GM12801 (cell line): Measurements from ENCODE around the gene MYH2.

Source experiments
- TF ChIP-seq, protein P1 (sequence below): IDR thresholded peaks from one replicate; pipeline ENCODE4 v1.5.1; 2011; ENCODE audit warnings: control low read depth; ENCODE audit not compliant: insufficient read length; ENCODE audit errors: extremely low read depth

The MYH2 gene

DNA sequence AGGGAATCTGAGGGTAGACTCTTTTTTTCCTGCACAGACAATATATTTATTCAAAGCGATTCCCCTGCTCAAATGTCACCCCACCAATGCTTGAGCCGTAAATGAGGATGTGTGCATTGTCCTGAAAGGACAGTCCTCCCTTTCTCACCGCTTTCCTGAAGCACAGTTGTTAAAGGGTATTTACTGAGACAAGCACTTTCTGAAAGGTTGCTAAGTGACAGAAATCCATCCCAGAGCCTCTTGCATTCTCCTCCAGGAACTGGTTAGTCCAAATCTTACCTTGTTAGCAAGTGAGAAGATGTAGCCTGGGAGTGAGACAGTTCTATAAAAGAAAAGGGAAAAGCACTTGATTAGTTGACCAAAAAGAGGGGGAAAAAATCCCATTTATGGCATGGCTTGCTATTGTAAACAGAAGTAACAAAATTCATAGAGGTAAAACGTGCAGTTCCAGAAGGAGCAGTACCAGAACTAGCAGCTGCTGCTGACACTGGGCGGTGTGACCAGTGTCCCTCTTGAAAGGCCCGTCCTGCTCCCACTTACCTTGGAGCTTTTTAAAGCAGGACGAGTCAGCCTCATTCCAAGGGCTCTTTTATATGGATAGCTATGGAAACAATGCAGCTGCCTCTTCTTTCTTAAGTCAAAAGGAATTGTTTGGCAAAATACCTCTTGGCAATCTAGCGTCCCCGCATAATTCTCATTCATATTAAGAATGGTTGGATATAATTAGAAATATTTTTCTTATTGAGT lies at the start of gene MYH2:
Gene MYH2, minus strand, starts transcription at position 563 of the 747 bp plus-strand sequence. CDS start 1,738 bp downstream, outside the sequence.
- TF ChIP-seq, protein P1, sequence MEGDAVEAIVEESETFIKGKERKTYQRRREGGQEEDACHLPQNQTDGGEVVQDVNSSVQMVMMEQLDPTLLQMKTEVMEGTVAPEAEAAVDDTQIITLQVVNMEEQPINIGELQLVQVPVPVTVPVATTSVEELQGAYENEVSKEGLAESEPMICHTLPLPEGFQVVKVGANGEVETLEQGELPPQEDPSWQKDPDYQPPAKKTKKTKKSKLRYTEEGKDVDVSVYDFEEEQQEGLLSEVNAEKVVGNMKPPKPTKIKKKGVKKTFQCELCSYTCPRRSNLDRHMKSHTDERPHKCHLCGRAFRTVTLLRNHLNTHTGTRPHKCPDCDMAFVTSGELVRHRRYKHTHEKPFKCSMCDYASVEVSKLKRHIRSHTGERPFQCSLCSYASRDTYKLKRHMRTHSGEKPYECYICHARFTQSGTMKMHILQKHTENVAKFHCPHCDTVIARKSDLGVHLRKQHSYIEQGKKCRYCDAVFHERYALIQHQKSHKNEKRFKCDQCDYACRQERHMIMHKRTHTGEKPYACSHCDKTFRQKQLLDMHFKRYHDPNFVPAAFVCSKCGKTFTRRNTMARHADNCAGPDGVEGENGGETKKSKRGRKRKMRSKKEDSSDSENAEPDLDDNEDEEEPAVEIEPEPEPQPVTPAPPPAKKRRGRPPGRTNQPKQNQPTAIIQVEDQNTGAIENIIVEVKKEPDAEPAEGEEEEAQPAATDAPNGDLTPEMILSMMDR = no peak

DNA sequence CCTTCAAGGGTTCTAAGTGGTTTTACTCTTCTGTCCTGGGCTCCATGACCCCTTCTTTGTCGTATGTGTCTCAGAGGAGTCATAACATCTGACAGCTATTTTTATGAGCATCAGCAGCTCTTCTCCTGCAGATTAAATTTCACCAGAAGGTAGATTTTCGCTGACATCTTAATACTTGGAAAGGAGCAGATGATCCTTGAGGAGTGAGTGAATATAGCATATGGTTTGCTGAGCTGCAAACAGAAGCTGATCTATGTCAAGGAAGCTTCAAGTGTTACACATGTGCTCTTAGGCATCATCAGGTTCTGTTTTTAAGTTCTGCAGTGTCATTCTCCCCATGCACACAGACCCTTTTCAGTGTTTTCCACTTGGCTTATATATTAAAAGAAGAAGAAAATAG lies 49.2 kb upstream of the MYH2 start:
- TF ChIP-seq, protein P1 = no peak

DNA sequence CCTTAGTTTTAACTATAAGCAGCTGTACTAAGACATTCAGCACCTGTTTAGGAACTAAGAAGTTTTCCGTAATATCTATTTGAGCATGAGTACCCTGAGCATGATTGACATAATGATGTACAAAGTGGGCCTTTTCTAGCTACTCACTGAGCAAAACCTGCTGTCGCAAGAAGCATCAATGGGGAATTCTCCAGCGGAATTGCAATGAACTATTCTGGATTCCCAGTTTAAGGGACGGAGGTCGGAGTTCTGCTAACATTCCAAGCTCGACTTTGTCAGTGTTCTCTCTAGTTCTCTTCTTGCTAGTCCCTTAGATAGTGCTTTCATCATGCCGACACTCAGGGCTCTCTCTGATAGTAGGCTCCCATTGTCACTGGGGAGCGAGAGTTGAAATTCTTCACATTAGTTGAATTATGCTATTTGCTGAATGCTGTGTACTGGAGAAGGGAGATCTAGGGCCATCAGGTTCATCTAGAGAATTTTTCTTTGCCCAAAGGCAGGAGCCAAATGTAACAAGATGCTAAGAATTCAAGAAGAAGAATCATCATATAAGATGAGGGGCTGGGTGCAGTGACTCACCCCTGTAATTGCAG lies 40.2 kb upstream of the MYH2 start:
- TF ChIP-seq, protein P1 = no peak

DNA sequence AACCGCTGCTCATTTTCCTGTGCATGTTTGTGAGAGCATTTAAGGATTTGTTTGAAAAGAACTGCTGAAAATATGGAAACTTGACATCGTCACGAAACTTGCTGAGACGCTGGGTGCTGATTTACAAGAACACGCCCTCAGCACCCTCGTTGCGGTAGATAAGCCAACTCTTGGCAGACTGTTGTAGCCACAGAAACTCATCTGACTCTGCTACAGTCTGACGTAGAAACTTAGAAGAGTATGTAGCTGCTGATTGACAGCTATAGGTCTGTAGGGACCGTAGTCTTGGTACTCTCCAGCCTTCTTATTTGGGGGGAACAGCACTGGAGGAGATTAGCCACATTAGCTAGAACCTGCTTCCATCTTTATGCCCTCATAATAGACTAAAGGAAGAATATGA lies 36.1 kb upstream of the MYH2 start:
- TF ChIP-seq, protein P1 = no peak

DNA sequence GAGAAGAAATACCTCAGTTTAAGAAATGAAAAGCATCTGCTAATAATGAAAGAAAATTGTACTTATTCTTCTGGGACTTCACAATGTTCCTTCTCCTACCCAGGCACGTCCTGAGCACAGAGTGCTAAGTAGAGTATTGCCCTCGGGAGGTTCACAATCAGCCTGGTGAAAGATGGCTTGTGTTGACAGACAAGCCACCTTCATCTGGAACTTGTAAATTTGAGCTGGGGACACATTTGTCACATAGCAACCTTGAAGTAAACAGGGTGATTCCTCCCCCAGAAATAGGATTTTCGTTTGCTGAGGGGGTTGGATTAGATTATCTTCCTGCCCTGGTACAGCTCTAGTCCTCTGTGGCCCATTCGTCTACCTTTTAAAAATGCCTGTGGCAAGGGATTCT lies 34.4 kb upstream of the MYH2 start:
- TF ChIP-seq, protein P1 = no peak

DNA sequence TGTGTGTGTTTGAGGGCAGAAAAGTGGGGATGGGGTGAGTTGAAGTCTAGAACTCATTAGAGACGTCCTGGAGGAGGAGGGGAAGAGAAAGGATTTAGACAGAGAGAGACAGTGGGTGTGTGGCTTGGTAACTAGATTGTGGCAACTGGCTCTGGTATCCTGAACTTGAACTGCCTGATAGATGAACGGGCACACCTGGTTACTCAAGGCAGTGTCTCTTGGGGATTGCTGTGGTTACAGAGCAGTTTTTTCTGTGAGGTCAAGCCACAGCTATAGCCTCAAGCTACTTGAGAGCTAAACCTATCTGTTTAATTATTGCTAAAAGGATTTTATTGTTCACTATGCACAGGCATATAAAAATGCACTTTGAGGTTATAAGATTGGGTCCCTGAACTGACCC lies 29.8 kb upstream of the MYH2 start:
- TF ChIP-seq, protein P1 = no peak

DNA sequence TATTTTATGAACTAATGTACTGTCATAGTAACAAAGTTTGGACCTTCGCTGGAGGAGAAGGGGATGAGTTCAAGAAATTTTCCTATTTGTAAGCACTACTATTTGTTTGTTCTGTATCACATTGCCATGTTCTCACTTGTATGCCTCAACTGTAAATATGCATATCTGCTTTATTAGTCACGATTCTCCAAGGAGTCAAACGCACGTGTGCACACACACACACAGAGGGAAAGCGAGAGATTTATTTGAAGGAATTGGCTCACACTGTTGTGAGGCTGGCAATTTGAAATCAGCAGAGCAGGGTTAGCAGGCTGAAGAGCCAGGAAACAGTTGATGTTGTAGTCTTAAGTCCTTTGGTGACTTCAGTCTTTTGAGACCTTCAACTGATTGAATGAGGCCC lies 24.9 kb upstream of the MYH2 start:
- TF ChIP-seq, protein P1 = no peak
